Measurements from ENCODE around the gene GRK1. TPM values are rescaled to one million over a fixed set of nuclear protein-coding genes. Genes with fewer than 3 reads are reported as not detected.

Gene GRK1
- total RNA-seq, 4 donors from 2014 or later: 0.07 to 0.12 TPM; not detected in 2

- no peaks in the 10 kb centered on the region for H3K4me1 ChIP-seq
- H3K9me3 ChIP-seq: no peaks in the 10 kb centered on the region
- no peak overlapping the region for H3K4me3 ChIP-seq
- intact Hi-C loops (cut with DNase I; ENCODE audit: low total_unique reads): no loop called here
- H3K27me3 ChIP-seq: no peaks in the 10 kb centered on the region
- no peak for TF ChIP-seq POLR2A (IDR thresholded peaks at IDR 0.05)
- no peak for TF ChIP-seq CTCF (IDR thresholded peaks at IDR 0.05)
- no peaks in the 10 kb centered on the region for H3K36me3 ChIP-seq
- DNase-seq: no peak
- no peak overlapping the region for H3K27ac ChIP-seq
Observed at GRCh38 chr13:113634279-113635047, 32.6 kb upstream of the GRK1 start.

GRCh38 chr13:113635048-113635420 is 32.0 kb upstream of the GRK1 start:
- Histone ChIP-seq H3K9me3 (no peaks in the 10 kb centered on the region), H3K4me3 (no peak overlapping the region), H3K27ac (no peak overlapping the region), H3K27me3 (no peaks in the 10 kb centered on the region), H3K4me1 (no peaks in the 10 kb centered on the region), H3K36me3 (no peaks in the 10 kb centered on the region)
- no peak for TF ChIP-seq CTCF (IDR thresholded peaks at IDR 0.05)
- no peak for TF ChIP-seq POLR2A (IDR thresholded peaks at IDR 0.05)
- intact Hi-C loops (cut with DNase I; ENCODE audit: low total_unique reads): no loop called here
- no peak for DNase-seq

GRCh38 chr13:113635709-113636108 is 31.3 kb upstream of the GRK1 start:
- Histone ChIP-seq H3K4me1 (no peaks in the 10 kb centered on the region), H3K4me3 (no peak overlapping the region), H3K36me3 (no peaks in the 10 kb centered on the region), H3K27ac (no peak overlapping the region), H3K9me3 (no peaks in the 10 kb centered on the region), H3K27me3 (no peaks in the 10 kb centered on the region)
- no peak for DNase-seq
- TF ChIP-seq POLR2A (IDR thresholded peaks at IDR 0.05) (no peak), CTCF (IDR thresholded peaks at IDR 0.05) (no peak)
- intact Hi-C loops (cut with DNase I; ENCODE audit: low total_unique reads): no loop called here

GRCh38 chr13:113636266-113636963 is 30.6 kb upstream of the GRK1 start:
- intact Hi-C loops (cut with DNase I; ENCODE audit: low total_unique reads): no loop called here
- Histone ChIP-seq H3K4me1 (no peaks in the 10 kb centered on the region), H3K36me3 (no peaks in the 10 kb centered on the region), H3K27ac (no peak overlapping the region), H3K9me3 (no peaks in the 10 kb centered on the region), H3K4me3 (no peak overlapping the region), H3K27me3 (no peaks in the 10 kb centered on the region)
- no peak for DNase-seq
- no peak for TF ChIP-seq POLR2A (IDR thresholded peaks at IDR 0.05)
- TF ChIP-seq CTCF (IDR thresholded peaks at IDR 0.05): no peak

Measured in uterus (tissue), 4 donors.